Suprapubic skin (tissue), 4 donors: ENCODE results near the gene POLR1D. TPM values are rescaled to one million over a fixed set of nuclear protein-coding genes. Genes with fewer than 3 reads are reported as not detected.

Experiments used
- DNase-seq, 2 donors: peaks; one replicate each; pipeline ENCODE4 v3.0.0-alpha.2; 2019; ENCODE audit warnings: low spot score in 2 of 2
- H3K27ac ChIP-seq: fragments of 200-600 bp; sonication (generic); one replicate; pipeline ENCODE4 v1.5.1; 2019
- H3K27me3 ChIP-seq: fragments of 200-600 bp; sonication (generic); one replicate; pipeline ENCODE4 v1.5.1; 2019
- H3K36me3 ChIP-seq: fragments of 200-600 bp; sonication (generic); one replicate; pipeline ENCODE4 v1.5.1; 2019
- H3K4me1 ChIP-seq: fragments of 200-600 bp; sonication (generic); one replicate; pipeline ENCODE4 v1.5.1; 2019
- H3K4me3 ChIP-seq: fragments of 200-600 bp; sonication (generic); one replicate; pipeline ENCODE4 v1.5.1; 2019; ENCODE audit warnings: mild to moderate bottlenecking
- H3K9me3 ChIP-seq: fragments of 200-600 bp; sonication (generic); one replicate; pipeline ENCODE4 v1.5.1; 2019
- EP300 ChIP-seq: sonication (generic); formaldehyde crosslinking; IDR thresholded peaks from one replicate; pipeline ENCODE4 v1.6.1; 2017; ENCODE audit warnings: antibody characterized with exemption
- POLR2A ChIP-seq, 2 donors: fragments of 450-650 bp; IDR thresholded peaks; one replicate each; pipeline ENCODE4 v1.6.1; 2017; ENCODE audit warnings: antibody characterized with exemption in 2 of 2, mild to moderate bottlenecking in 2 of 2, moderate library complexity in 2 of 2
- POLR2AphosphoS5 ChIP-seq, 3 donors: sonication (generic); formaldehyde crosslinking; IDR thresholded peaks; one replicate each; pipeline ENCODE4 v1.6.1; 2017; ENCODE audit warnings: antibody characterized with exemption in 3 of 3
- WGBS: methylation state at CpG from one replicate; pipeline ENCODE4 v1.1.5; 2018; 5-methylcytosine and 5-hydroxymethylcytosine counted together
- total RNA-seq, 4 donors: library from RNA; depleted of rRNA; stranded (reverse); fragments of >200 nt; gene quantifications; one replicate each; pipeline ENCODE4 v1.1.0, GENCODE V29; 2016
- TF ChIP-seq, protein P1 (sequence below), 2 donors: fragments of 200-600 bp in 1 of 2; fragments of 450-650 bp in 1 of 2; sonication (generic) in 1 of 2; IDR thresholded peaks; one replicate each; pipeline ENCODE4 v1.5.1; 2016 to 2019; ENCODE audit warnings: antibody characterized with exemption in 2 of 2, mild to moderate bottlenecking in 1 of 2, moderate library complexity in 1 of 2

POLR1D gene
- total RNA-seq, 4 donors from 2014 or later, result 148 to 197 (median 177) TPM

DNA sequence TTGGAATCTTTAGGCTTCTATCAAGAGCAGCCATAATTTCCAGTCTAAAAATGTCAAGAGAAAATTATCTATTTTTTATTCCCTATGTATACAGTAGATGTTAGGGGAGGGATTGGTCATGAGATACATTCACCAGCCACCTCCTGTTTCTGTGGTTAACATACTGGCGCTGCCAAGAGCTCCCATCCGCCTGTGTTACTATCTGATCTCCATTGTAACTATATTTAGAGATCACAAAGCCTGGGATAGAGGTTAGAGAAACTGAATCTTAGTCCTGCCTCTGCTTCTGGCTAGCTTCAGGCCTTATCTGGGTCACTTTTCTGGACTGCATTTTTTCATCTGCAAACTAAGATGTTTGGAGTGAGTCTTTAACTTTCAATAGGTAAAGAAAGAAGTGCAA lies 46.3 kb downstream of the POLR1D start:
- Histone ChIP-seq H3K36me3 (peaks cover 13% of the 10 kb centered on the region), H3K9me3 (no peaks in the 10 kb centered on the region), H3K4me3 (no peak overlapping the region), H3K27me3 (no peaks in the 10 kb centered on the region), H3K27ac (no peak overlapping the region), H3K4me1 (peaks cover 7% of the 10 kb centered on the region)
- 54% methylated on average over 2 of the region's 2 CpGs for WGBS
- DNase-seq, result no peak
- TF ChIP-seq POLR2AphosphoS5 (IDR thresholded peaks at IDR 0.05) (no peak), POLR2A (IDR thresholded peaks at IDR 0.05) (no peak), EP300 (no peak)
- TF ChIP-seq, protein P1, sequence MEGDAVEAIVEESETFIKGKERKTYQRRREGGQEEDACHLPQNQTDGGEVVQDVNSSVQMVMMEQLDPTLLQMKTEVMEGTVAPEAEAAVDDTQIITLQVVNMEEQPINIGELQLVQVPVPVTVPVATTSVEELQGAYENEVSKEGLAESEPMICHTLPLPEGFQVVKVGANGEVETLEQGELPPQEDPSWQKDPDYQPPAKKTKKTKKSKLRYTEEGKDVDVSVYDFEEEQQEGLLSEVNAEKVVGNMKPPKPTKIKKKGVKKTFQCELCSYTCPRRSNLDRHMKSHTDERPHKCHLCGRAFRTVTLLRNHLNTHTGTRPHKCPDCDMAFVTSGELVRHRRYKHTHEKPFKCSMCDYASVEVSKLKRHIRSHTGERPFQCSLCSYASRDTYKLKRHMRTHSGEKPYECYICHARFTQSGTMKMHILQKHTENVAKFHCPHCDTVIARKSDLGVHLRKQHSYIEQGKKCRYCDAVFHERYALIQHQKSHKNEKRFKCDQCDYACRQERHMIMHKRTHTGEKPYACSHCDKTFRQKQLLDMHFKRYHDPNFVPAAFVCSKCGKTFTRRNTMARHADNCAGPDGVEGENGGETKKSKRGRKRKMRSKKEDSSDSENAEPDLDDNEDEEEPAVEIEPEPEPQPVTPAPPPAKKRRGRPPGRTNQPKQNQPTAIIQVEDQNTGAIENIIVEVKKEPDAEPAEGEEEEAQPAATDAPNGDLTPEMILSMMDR (IDR thresholded peaks at IDR 0.05), result no peak

DNA sequence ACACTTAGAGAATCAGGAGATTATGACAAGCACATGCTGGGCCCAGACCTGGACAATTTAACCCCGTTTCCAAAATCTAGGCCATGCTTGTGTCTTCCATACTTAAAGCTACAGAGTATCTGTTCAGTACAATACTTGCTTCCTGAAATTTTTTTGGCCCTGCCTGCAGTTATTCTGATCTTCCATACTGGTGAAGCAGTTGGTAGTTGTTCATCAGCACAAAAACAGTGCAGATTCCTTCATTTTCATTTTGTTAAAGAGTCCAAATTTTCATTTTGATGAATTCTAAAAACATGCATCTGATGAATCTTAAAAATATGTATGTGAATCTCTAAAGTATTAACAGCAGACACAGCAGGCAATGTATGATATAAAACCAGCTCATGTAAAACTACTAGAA lies 49.2 kb downstream of the POLR1D start:
- Histone ChIP-seq H3K36me3 (peaks cover 10% of the 10 kb centered on the region), H3K4me3 (no peak overlapping the region), H3K4me1 (no peaks in the 10 kb centered on the region), H3K27me3 (no peaks in the 10 kb centered on the region), H3K9me3 (no peaks in the 10 kb centered on the region), H3K27ac (no peak overlapping the region)
- no peak for DNase-seq
- TF ChIP-seq, protein P1 (IDR thresholded peaks at IDR 0.05), result no peak
- TF ChIP-seq POLR2AphosphoS5 (IDR thresholded peaks at IDR 0.05), result no peak
- TF ChIP-seq POLR2A (IDR thresholded peaks at IDR 0.05), result no peak
- TF ChIP-seq EP300, result no peak
- WGBS, result 63% methylated on average over 1 of the region's 1 CpG

DNA sequence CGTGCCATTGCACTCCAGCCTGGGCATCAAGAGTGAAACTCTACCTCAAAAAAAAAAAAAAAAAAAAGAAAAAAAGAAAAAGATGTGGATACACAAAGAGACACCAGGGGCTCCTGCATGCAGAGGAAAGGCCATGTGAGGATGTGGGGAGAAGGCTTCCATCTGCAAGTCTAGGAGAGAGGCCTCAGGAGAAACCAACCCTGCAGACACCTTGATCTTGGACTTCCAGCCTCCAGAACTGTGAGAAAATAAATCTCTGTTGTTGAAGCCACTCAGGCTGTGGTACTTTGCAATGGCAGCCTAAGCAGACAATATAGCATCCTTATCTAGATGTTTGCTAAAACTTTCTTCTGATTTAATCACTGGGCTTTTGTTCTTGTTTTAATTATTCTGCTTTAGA lies 50.3 kb downstream of the POLR1D start:
- WGBS, result 88% methylated on average over 1 of the region's 1 CpG
- no peaks in the 10 kb centered on the region for H3K27me3 ChIP-seq
- H3K9me3 ChIP-seq, result no peaks in the 10 kb centered on the region
- peaks cover under 1% of the 10 kb centered on the region for H3K36me3 ChIP-seq
- no peak overlapping the region for H3K27ac ChIP-seq
- DNase-seq, result no peak
- no peaks in the 10 kb centered on the region for H3K4me1 ChIP-seq
- no peak for TF ChIP-seq POLR2AphosphoS5 (IDR thresholded peaks at IDR 0.05)
- no peak for TF ChIP-seq POLR2A (IDR thresholded peaks at IDR 0.05)
- no peak for TF ChIP-seq EP300
- TF ChIP-seq, protein P1 (IDR thresholded peaks at IDR 0.05), result no peak
- H3K4me3 ChIP-seq, result no peak overlapping the region

Other genes with a start within 250 kb of the POLR1D start
- gene GTF3A, start 197.3 kb upstream of the POLR1D start, total RNA-seq, result 10 to 100 TPM; 82.5 to 93.1 (median 89.2) TPM
- gene MTIF3, start 171.3 kb upstream of the POLR1D start, total RNA-seq, result 10 to 100 TPM; 42.1 to 66.9 (median 48.0) TPM
- gene LNX2, start 1.4 kb upstream of the POLR1D start, total RNA-seq, result 10 to 100 TPM; 11.2 to 15.9 (median 13.6) TPM
- gene GSX1, start 170.6 kb downstream of the POLR1D start, total RNA-seq, result not detected